Measurements from ENCODE around the gene KIF21A. TPM values are rescaled to one million over a fixed set of nuclear protein-coding genes. Genes with fewer than 3 reads are reported as not detected.

The KIF21A gene
- polyA plus RNA-seq, 1 donor from 2014 or later, result 130 TPM

DNA sequence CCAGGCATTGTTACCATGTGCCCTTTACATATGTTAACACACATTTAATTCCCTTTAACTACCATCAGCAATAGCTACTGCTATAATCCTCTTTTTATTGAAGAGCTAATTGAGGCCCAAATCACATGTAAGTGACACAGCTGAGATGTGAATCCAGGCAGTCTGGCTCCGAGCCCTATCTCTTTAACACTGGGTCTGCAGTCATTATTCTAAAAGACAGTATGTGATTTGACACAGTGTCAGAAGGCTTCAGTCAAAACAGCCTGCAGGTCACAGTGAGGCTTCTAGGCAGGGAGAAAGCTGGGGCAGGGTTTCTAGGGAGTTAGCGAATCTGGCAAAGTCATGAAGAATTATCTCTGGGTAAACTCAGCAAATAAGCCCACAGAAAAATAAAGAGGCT lies 148.2 kb downstream of the KIF21A start:
- Histone ChIP-seq H4K20me1 (ENCODE audit: insufficient read depth) (no peaks in the 10 kb centered on the region), H3K4me2 (ENCODE audit: low read length) (peak overlapping the region; percentile 12), H3K27me3 (ENCODE audit: insufficient read depth, low read depth, low read length) (no peaks in the 10 kb centered on the region), H3K27ac (ENCODE audit: low read length) (peak overlapping the region; percentile 40), H3K4me3 (ENCODE audit: low read length) (peak overlapping the region; percentile 22), H2AFZ (ENCODE audit: low read depth, low read length) (no peak overlapping the region), H3K36me3 (ENCODE audit: insufficient read depth, low read length) (peaks cover 2% of the 10 kb centered on the region), H3F3A (ENCODE audit: insufficient read depth, low read length, poor library complexity, severe bottlenecking) (no peaks in the 10 kb centered on the region), H3K79me2 (replicated peaks; ENCODE audit: insufficient read depth, low read length) (no peaks in the 10 kb centered on the region), H3K9me3 (ENCODE audit: low read length) (no peaks in the 10 kb centered on the region), H3K9me2 (ENCODE audit: insufficient read depth, low read length) (no peaks in the 10 kb centered on the region), H3K9ac (ENCODE audit: low read length) (no peak overlapping the region)
- no peak for TF ChIP-seq SMC3 (conservative IDR thresholded peaks at IDR 0.05; ENCODE audit: poor library complexity)
- TF ChIP-seq, protein P1, sequence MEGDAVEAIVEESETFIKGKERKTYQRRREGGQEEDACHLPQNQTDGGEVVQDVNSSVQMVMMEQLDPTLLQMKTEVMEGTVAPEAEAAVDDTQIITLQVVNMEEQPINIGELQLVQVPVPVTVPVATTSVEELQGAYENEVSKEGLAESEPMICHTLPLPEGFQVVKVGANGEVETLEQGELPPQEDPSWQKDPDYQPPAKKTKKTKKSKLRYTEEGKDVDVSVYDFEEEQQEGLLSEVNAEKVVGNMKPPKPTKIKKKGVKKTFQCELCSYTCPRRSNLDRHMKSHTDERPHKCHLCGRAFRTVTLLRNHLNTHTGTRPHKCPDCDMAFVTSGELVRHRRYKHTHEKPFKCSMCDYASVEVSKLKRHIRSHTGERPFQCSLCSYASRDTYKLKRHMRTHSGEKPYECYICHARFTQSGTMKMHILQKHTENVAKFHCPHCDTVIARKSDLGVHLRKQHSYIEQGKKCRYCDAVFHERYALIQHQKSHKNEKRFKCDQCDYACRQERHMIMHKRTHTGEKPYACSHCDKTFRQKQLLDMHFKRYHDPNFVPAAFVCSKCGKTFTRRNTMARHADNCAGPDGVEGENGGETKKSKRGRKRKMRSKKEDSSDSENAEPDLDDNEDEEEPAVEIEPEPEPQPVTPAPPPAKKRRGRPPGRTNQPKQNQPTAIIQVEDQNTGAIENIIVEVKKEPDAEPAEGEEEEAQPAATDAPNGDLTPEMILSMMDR (IDR thresholded peaks at IDR 0.05; ENCODE audit: poor library complexity, severe bottlenecking), result no peak
- TF ChIP-seq EZH2 (IDR thresholded peaks at IDR 0.05; ENCODE audit: borderline replicate concordance, insufficient read depth, low read length, poor library complexity, severe bottlenecking), result no peak
- TF ChIP-seq, protein P2, sequence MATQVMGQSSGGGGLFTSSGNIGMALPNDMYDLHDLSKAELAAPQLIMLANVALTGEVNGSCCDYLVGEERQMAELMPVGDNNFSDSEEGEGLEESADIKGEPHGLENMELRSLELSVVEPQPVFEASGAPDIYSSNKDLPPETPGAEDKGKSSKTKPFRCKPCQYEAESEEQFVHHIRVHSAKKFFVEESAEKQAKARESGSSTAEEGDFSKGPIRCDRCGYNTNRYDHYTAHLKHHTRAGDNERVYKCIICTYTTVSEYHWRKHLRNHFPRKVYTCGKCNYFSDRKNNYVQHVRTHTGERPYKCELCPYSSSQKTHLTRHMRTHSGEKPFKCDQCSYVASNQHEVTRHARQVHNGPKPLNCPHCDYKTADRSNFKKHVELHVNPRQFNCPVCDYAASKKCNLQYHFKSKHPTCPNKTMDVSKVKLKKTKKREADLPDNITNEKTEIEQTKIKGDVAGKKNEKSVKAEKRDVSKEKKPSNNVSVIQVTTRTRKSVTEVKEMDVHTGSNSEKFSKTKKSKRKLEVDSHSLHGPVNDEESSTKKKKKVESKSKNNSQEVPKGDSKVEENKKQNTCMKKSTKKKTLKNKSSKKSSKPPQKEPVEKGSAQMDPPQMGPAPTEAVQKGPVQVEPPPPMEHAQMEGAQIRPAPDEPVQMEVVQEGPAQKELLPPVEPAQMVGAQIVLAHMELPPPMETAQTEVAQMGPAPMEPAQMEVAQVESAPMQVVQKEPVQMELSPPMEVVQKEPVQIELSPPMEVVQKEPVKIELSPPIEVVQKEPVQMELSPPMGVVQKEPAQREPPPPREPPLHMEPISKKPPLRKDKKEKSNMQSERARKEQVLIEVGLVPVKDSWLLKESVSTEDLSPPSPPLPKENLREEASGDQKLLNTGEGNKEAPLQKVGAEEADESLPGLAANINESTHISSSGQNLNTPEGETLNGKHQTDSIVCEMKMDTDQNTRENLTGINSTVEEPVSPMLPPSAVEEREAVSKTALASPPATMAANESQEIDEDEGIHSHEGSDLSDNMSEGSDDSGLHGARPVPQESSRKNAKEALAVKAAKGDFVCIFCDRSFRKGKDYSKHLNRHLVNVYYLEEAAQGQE (IDR thresholded peaks at IDR 0.05; ENCODE audit: borderline replicate concordance), result no peak
- no peak for TF ChIP-seq RAD21 (conservative IDR thresholded peaks at IDR 0.05)
- TF ChIP-seq POLR2AphosphoS5 (IDR thresholded peaks at IDR 0.05), result peak; percentile 41
- TF ChIP-seq EP300 (conservative IDR thresholded peaks at IDR 0.05; ENCODE audit: poor library complexity, severe bottlenecking), result peak; percentile 82
- no peak for TF ChIP-seq TAF1 (IDR thresholded peaks at IDR 0.05; ENCODE audit: low read depth)
- no peak for TF ChIP-seq MXI1 (conservative IDR thresholded peaks at IDR 0.05; ENCODE audit: poor library complexity, severe bottlenecking)

DNA sequence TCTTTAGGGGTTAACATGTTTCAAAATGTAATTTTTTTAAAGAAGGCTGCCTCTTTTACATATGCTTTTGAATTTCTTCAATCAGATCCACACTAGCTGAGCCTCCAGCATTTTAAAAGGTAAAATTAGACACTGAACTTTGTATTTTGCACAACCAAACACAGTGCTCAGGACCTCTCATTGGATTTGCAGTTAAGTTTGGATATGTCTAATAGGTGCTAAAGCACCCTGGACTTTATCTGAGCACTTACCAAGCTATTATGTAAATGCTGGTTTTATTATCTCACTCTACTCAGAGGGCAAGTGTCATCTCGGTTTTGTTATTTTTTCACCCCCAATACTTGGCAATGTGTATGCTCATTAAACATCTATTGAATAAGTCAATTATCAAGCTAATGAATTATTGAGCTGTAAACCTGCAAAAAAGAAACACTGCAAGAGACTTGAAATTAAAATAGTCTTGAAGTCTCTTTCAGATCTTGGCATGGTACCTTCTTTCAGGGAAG lies 150.7 kb downstream of the KIF21A start:
- Histone ChIP-seq H3K27ac (ENCODE audit: low read length) (no peak overlapping the region), H3K79me2 (replicated peaks; ENCODE audit: insufficient read depth, low read length) (no peaks in the 10 kb centered on the region), H2AFZ (ENCODE audit: low read depth, low read length) (no peak overlapping the region), H3K4me3 (ENCODE audit: low read length) (no peak overlapping the region), H3K36me3 (ENCODE audit: insufficient read depth, low read length) (peaks cover 2% of the 10 kb centered on the region), H3K9me3 (ENCODE audit: low read length) (no peaks in the 10 kb centered on the region), H3K27me3 (ENCODE audit: insufficient read depth, low read depth, low read length) (no peaks in the 10 kb centered on the region), H4K20me1 (ENCODE audit: insufficient read depth) (no peaks in the 10 kb centered on the region), H3F3A (ENCODE audit: insufficient read depth, low read length, poor library complexity, severe bottlenecking) (no peaks in the 10 kb centered on the region), H3K9ac (ENCODE audit: low read length) (no peak overlapping the region), H3K4me2 (ENCODE audit: low read length) (no peak overlapping the region), H3K9me2 (ENCODE audit: insufficient read depth, low read length) (no peaks in the 10 kb centered on the region)
- no peak for TF ChIP-seq EP300 (conservative IDR thresholded peaks at IDR 0.05; ENCODE audit: poor library complexity, severe bottlenecking)
- no peak for TF ChIP-seq POLR2AphosphoS5 (IDR thresholded peaks at IDR 0.05)
- TF ChIP-seq, protein P1 (IDR thresholded peaks at IDR 0.05; ENCODE audit: poor library complexity, severe bottlenecking), result no peak
- TF ChIP-seq, protein P2 (IDR thresholded peaks at IDR 0.05; ENCODE audit: borderline replicate concordance), result no peak
- no peak for TF ChIP-seq SMC3 (conservative IDR thresholded peaks at IDR 0.05; ENCODE audit: poor library complexity)
- no peak for TF ChIP-seq MXI1 (conservative IDR thresholded peaks at IDR 0.05; ENCODE audit: poor library complexity, severe bottlenecking)
- TF ChIP-seq EZH2 (IDR thresholded peaks at IDR 0.05; ENCODE audit: borderline replicate concordance, insufficient read depth, low read length, poor library complexity, severe bottlenecking), result no peak
- TF ChIP-seq TAF1 (IDR thresholded peaks at IDR 0.05; ENCODE audit: low read depth), result no peak
- no peak for TF ChIP-seq RAD21 (conservative IDR thresholded peaks at IDR 0.05)

All from neural cell (in vitro differentiated cells).